Raji (cell line): Measurements from ENCODE around the gene AMOTL2.

Experiments used
- POLR2A ChIP-seq: IDR thresholded peaks from 2 replicates; pipeline ENCODE4 v1.6.1; 2011; ENCODE audit warnings: low read depth, low read length, control low read depth; ENCODE audit not compliant: insufficient read depth

AMOTL2 gene

GRCh38 chr3:134374105-134374790, at the start of gene AMOTL2:
Gene AMOTL2, minus strand, starts transcription at chr3:134374447. Its CDS starts 3,014 bp downstream, at chr3:134371433.
- TF ChIP-seq POLR2A, result no peak

GRCh38 chr3:134423153-134423552, 48.9 kb upstream of the AMOTL2 start:
- TF ChIP-seq POLR2A, result no peak

GRCh38 chr3:134419960-134420321, 45.7 kb upstream of the AMOTL2 start:
- no peak for TF ChIP-seq POLR2A

- no peak for TF ChIP-seq POLR2A
These were observed 45.1 kb upstream of the AMOTL2 start for GRCh38 chr3:134419214-134419959.

- TF ChIP-seq POLR2A, result no peak
These were observed 34.8 kb upstream of the AMOTL2 start for GRCh38 chr3:134409041-134409440.

GRCh38 chr3:134407239-134407625, 33.0 kb upstream of the AMOTL2 start:
- no peak for TF ChIP-seq POLR2A

- no peak for TF ChIP-seq POLR2A
These were observed 32.3 kb upstream of the AMOTL2 start for GRCh38 chr3:134406331-134407238.

- no peak for TF ChIP-seq POLR2A
These were observed 30.2 kb upstream of the AMOTL2 start for GRCh38 chr3:134404366-134404885.

- no peak for TF ChIP-seq POLR2A
These were observed 23.5 kb upstream of the AMOTL2 start for GRCh38 chr3:134397755-134398154.

GRCh38 chr3:134395103-134395502, 20.9 kb upstream of the AMOTL2 start:
- TF ChIP-seq POLR2A, result no peak

GRCh38 chr3:134394380-134394779, 20.1 kb upstream of the AMOTL2 start:
- TF ChIP-seq POLR2A, result no peak

GRCh38 chr3:134393074-134393473, 18.8 kb upstream of the AMOTL2 start:
- TF ChIP-seq POLR2A, result no peak

GRCh38 chr3:134392336-134392983, 18.2 kb upstream of the AMOTL2 start:
- no peak for TF ChIP-seq POLR2A

GRCh38 chr3:134389865-134390264, 15.6 kb upstream of the AMOTL2 start:
- no peak for TF ChIP-seq POLR2A
